HG02678 (cell line): ENCODE measurements around the gene HBS1L.
"Not testable (repeated sequence)": the region's sequence is repeated elsewhere in the genome, so short reads cannot be mapped to it uniquely, and the experiment has no call there.

Experiments
- ATAC-seq: cut with Tn5 transposase; IDR thresholded peaks from one replicate; pipeline ENCODE4 v1.9.1; 2021; ENCODE audit warnings: mild to moderate bottlenecking, moderate library complexity; ENCODE audit not compliant: unreplicated experiment

HBS1L gene

DNA sequence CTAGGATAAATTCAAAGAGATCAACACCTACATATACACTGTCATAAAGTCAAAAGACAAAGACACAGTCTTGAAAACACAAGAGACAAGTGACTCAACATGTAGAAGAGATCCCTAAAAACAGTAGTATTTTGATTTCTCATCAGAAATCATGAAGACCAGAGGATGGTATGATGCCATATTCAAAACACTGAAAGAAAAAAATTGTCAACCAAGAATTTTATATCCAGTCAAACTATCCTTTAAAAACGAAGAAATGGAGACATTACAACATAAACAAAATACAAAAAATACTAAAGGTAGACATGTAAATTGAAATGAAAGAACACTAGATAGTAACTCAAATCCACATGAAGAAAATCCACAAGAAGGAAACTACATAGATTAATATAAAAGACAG, 27.3 kb upstream of the HBS1L start:
- no peak for ATAC-seq

DNA sequence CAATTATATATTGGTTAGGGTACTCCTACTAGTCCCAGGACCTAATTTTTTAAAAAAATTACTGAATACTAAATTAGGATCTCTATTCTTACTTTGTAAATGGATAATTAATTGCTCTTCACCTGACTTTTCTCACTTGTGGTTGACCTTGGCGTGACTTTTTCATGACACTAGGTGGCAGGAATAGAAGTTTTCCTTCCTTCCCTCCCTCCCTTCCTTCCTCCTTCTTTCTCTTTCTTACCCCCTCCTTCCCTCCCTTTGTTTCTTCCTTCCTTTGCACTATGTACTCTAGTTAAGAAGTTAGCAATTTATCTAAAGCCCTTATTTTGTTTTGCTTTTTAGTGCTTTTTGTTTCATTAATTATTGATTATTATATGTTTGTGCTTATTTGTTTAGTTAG, 20.4 kb upstream of the HBS1L start:
- ATAC-seq: no peak

GRCh38 chr6:135073756-135074393, 19.3 kb upstream of the HBS1L start:
- no peak for ATAC-seq

DNA sequence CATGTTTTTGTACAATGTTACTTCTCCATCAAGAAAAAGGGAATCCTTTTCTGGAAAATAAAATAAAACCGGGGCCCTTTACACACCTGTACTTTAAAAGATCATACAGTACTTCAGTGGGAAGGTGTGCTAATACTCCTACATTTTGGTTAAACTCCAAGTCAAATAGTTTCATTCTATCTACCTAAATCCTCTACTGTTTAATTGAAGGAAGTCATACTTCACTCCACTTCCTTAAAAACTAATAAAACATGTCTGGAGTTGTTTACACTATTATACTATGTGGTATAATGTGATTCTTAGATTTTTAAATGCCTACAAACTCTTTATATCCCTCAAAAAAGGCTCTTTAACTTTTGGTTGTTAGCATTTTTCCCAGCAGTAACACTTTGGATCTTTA, 18.6 kb upstream of the HBS1L start:
- ATAC-seq: no peak

DNA sequence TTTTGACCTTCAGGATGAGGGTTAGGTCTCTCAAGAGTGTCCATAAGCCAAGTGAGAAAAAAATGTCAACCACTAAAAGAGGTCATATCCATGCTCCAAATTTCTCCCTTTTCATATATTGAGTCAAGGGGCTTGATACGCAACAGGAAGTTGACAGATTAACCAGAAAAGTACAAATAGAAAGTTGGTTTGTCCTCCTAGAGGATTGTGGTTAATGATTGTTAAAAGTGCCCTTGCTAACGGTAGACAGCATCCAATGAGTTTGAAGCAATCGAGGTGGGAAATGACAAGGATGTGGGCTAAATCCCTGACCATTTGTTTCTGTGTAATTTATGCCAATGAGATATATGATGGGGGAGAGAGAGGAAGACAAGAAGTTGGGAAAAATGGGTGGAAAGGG, 18.1 kb upstream of the HBS1L start:
- no peak for ATAC-seq

- no peak for ATAC-seq
Observed at GRCh38 chr6:135071541-135071940, 16.9 kb upstream of the HBS1L start.

DNA sequence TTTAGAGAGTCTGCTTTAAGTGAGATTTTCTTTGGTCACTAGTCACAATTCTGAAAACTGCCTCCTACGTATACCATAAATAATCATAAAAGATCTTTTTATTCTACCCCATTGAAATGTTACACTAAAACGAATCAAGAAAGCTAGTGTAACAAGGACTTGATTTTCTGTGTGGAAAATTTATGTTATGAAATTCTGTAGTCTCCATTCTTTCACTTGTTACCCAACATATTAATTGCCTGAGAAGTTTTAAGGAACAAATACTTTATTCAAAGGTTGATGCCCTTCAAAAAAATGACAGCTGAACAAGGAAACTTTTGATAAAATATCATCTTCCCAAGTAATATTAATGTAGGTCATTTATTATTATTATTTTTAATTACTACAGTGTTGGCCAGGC, 13.3 kb upstream of the HBS1L start:
- ATAC-seq: no peak

DNA sequence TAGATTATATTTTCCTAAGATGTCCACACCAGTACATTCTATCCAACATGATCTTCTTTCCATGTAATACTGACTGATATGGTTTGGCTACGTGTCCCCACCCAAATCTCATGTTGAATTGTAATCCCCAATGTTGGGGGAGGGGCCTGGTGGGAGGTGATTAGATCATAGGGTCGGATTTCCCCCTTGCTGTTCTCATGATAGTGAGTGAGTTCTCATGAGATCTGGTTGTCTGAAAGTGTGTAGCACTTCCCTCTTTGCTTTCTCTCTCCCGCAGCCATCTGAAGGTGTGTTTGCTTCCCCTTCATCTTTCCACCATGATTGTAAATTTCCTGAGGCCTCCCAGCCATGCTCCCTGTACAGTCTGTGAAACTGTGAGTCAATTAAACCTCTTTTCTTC, 12.2 kb upstream of the HBS1L start:
- ATAC-seq: no peak

DNA sequence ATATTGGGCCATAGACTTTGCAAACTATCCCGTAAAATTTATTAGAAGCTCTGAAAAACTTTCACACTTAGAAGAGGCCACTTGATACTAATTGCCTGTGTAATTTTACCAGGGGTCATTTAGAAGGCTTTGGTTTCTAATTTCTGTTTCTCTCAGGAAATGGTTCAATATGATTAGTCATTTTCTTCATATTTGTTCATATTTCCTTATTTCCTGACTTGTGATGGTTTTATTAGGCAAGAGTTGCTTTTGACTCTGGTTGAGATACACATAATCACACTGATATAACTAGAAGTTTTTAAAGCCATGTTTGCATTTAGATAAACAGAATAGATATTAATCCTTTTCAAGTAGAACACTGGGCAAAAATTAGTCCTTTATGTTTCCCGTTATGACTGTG, 11.8 kb upstream of the HBS1L start:
- ATAC-seq: no peak

DNA sequence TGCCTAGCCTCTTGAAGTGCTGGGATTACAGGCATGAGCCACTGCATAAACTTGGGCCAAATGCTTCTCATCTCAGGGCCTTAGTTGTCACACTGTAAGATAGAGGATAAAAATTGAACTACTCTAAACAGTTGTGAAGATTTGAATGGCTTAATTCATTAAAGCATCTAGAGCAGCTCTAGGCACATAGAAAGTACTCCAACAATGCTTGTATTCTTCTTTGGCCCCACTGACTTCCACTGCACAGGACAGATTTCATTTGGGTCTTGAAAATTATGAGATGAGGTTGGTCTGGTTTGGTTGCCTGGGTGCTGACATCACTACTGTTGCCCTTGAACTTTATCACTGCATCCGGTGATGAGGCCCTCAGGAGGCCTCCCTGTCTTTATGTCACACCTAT, 10.0 kb upstream of the HBS1L start:
- ATAC-seq: no peak

- ATAC-seq: no peak
Observed at GRCh38 chr6:135063926-135064325, 9.3 kb upstream of the HBS1L start.

- no peak for ATAC-seq
Observed at GRCh38 chr6:135062735-135063134, 8.1 kb upstream of the HBS1L start.

- no peak for ATAC-seq
Observed at GRCh38 chr6:135060076-135060475, 5.5 kb upstream of the HBS1L start.

DNA sequence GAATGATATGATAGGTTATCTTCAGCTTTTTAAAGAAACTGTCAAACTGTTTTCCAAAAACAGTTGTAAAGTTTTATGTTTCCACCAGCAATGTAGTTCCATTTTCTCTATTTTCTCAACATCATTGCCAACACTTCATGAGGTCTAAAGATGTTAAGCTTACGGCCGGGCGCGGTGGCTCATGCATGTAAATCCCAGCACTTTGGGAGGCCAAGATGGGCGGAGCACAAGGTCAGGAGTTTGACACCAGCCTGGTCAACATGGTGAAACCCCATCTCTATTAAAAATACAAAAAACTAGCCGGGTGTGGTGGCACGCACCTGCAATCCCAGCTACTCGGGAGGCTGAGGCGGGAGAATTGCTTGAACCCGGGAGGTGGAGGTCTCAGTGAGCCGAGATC, 3.7 kb upstream of the HBS1L start:
- ATAC-seq: not testable (repeated sequence)

DNA sequence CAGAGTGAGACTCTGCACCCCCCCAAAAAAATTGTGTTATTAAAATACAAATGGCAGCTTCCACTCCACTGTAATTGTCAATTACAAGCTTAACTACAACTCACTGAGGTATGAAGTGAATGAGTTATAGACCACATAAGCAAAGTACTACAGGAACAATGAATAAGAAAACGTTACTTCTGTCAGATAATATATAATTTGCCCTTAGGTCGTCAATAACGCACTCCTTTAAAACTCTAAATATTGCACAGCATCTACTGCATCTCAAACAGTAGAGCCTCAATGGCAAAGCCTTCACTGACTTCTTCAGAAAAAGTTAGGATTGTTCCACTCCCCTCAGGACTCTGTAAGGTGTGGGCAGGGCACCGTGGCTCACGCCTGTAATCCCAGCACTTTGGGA, 2.0 kb upstream of the HBS1L start:
- no peak for ATAC-seq

DNA sequence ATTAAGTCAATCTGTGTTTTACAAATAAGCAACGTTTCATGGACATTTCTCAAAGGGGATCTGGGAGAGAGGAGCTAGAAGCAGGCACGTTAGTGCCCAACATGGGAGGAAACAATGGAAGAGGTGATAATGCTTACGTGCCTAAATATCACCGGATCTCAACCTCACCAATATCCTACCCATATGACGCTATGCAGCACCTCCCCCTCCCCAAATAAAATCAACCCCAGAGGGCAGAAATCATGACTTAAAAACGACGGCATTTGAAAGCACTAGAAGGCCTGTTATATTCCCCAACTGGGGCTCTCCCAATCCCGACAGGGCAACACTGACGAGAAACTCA, 425 bp downstream of the HBS1L start:
- ATAC-seq: peak; percentile 3

DNA sequence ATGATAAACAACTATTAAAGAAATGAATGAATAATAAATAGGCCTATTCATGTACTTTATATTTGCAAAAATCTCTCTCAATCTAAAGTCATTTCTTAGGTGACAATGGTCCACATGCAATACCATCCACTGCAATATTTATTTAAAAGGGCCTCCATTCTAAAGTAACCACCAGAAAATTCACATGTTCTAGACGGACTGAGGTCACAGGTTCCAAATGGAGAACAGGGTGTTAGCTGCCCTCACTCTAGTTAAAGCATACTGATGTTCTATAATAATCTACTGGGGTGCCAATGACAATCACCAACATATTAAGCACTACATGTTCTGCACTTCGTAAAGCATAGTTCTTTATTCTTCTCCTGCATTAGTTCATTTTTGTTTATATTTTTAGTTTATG, 1.2 kb downstream of the HBS1L start:
- ATAC-seq: no peak

DNA sequence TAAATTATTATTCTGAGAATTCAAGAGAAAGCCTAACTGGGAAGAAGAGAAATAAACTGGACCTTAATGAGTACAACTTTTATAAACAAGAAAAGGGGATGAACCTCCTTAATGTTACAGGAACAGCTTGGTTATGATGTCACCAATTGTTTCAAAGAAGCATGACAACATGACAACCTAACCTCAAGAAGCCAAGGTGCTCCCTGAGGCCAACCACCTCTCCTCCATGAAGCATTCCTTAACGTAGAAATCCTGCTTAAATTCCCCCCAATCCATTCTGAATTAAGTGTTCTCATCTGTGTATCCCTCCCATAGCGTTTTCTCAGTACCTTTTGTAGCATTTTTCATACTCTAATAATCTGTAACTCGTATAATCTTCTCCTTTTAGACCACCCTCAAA, 1.7 kb downstream of the HBS1L start:
- ATAC-seq: no peak

- ATAC-seq: no peak
Observed at GRCh38 chr6:135048915-135049314, 5.7 kb downstream of the HBS1L start.

- no peak for ATAC-seq
Observed at GRCh38 chr6:135047336-135047735, 7.3 kb downstream of the HBS1L start.

DNA sequence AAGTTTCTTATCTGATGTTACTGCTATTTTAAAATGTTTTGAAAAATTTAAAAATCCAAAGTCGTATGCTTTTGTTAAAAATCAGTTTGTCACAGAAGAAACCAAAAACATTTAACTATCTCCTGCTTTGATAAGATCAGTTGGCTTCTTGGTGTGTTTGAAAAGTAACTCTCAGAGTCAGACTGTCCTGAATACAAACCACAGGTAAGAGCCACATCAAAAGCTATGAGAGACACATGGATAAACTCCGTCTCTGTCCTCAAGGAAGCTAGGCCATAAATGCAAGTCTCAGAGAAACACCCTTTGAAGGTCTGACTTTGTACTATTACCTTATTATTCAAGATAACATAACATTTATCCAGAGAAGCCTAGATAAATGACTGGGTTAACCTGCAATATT, 7.7 kb downstream of the HBS1L start:
- no peak for ATAC-seq

GRCh38 chr6:135044639-135045038, 10.0 kb downstream of the HBS1L start:
- ATAC-seq: no peak

- ATAC-seq: no peak
Observed at GRCh38 chr6:135043846-135044245, 10.8 kb downstream of the HBS1L start.

- no peak for ATAC-seq
Observed at GRCh38 chr6:135043364-135043763, 11.3 kb downstream of the HBS1L start.
